GM12874 (cell line): ENCODE data around the gene DEPP1.

Source experiments
- CTCF ChIP-seq: IDR thresholded peaks from 2 replicates; pipeline ENCODE4 v1.5.1; 2011; ENCODE audit warnings: low read depth, mild to moderate bottlenecking, control low read depth, low read length, moderate library complexity; ENCODE audit not compliant: insufficient read depth

The DEPP1 gene

GRCh38 chr10:44981172-44982113, 2.8 kb upstream of the DEPP1 start:
- TF ChIP-seq CTCF, result no peak

GRCh38 chr10:44980309-44981171, 1.9 kb upstream of the DEPP1 start:
- TF ChIP-seq CTCF, result no peak

GRCh38 chr10:44979281-44980191, 927 bp upstream of the DEPP1 start:
- TF ChIP-seq CTCF, result no peak

GRCh38 chr10:44978213-44978569, 418 bp downstream of the DEPP1 start:
- no peak for TF ChIP-seq CTCF

- TF ChIP-seq CTCF, result no peak
Measured at GRCh38 chr10:44977287-44978212, 1.1 kb downstream of the DEPP1 start.

- no peak for TF ChIP-seq CTCF
Measured at GRCh38 chr10:44976352-44977198, 2.0 kb downstream of the DEPP1 start.
